HG03442 (cell line): Measurements from ENCODE around the gene CD244.
"Not testable (repeated sequence)": the region's sequence is repeated elsewhere in the genome, so short reads cannot be mapped to it uniquely, and the experiment has no call there.

Experiments used
- ATAC-seq: cut with Tn5 transposase; IDR thresholded peaks from one replicate; pipeline ENCODE4 v1.9.1; 2021; ENCODE audit warnings: mild to moderate bottlenecking, moderate library complexity; ENCODE audit not compliant: unreplicated experiment

The CD244 gene

GRCh38 chr1:160862203-160863060, at the start of gene CD244:
CD244 (minus strand) TSS chr1:160862887; CDS start chr1:160862677, 210 bp downstream.
- ATAC-seq = peak; percentile 91

GRCh38 chr1:160911925-160912324, 49.2 kb upstream of the CD244 start:
- no peak for ATAC-seq

- ATAC-seq = no peak
These were observed 48.8 kb upstream of the CD244 start for GRCh38 chr1:160911441-160911840.

- no peak for ATAC-seq
These were observed 47.6 kb upstream of the CD244 start for GRCh38 chr1:160910170-160910750.

GRCh38 chr1:160907976-160908375, 45.3 kb upstream of the CD244 start:
- no peak for ATAC-seq

GRCh38 chr1:160905617-160905989, 42.9 kb upstream of the CD244 start:
- no peak for ATAC-seq

- no peak for ATAC-seq
These were observed 42.3 kb upstream of the CD244 start for GRCh38 chr1:160904783-160905616.

- ATAC-seq = not testable (repeated sequence)
These were observed 39.6 kb upstream of the CD244 start for GRCh38 chr1:160902251-160902650.

GRCh38 chr1:160901768-160902167, 39.1 kb upstream of the CD244 start:
- ATAC-seq = no peak

GRCh38 chr1:160900683-160901082, 38.0 kb upstream of the CD244 start:
- ATAC-seq = not testable (repeated sequence)

GRCh38 chr1:160894368-160895135, 31.9 kb upstream of the CD244 start:
- not testable (repeated sequence) for ATAC-seq

- no peak for ATAC-seq
These were observed 28.8 kb upstream of the CD244 start for GRCh38 chr1:160891474-160891873.

- no peak for ATAC-seq
These were observed 26.2 kb upstream of the CD244 start for GRCh38 chr1:160888926-160889325.

GRCh38 chr1:160887071-160887470, 24.4 kb upstream of the CD244 start:
- no peak for ATAC-seq

GRCh38 chr1:160885042-160885441, 22.4 kb upstream of the CD244 start, which contains the start of gene ITLN1:
ITLN1 (minus strand) TSS chr1:160885180; CDS start chr1:160884877, 303 bp downstream.
- no peak for ATAC-seq

GRCh38 chr1:160884579-160884978, 21.9 kb upstream of the CD244 start:
- ATAC-seq = no peak

GRCh38 chr1:160883581-160884513, 21.2 kb upstream of the CD244 start:
- ATAC-seq = no peak

GRCh38 chr1:160882582-160882981, 19.9 kb upstream of the CD244 start:
- no peak for ATAC-seq

- ATAC-seq = not testable (repeated sequence)
These were observed 18.6 kb upstream of the CD244 start for GRCh38 chr1:160881264-160881663.
